ENCODE measurements around the gene POLR1H.

Gene POLR1H

DNA sequence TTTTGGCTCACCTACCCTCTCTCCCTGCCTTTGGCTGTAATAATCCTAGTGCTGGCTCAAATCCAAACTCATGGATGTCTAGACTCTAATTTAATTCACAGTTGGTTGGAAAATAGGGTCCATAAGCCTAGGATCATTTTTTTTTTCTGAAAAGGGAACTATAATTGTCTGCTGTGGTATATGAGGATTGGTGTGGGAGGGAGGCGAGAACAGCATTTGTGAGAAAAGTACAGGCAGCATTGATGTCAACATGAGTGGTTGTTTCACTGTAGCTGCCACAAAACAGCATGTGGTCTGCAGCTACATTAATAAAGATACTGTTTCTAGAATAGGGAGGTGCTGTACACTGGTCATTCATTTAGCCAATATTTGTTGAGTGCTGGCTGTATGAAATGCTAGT, 18.6 kb upstream of the POLR1H start:
- TF ChIP-seq, protein P1, sequence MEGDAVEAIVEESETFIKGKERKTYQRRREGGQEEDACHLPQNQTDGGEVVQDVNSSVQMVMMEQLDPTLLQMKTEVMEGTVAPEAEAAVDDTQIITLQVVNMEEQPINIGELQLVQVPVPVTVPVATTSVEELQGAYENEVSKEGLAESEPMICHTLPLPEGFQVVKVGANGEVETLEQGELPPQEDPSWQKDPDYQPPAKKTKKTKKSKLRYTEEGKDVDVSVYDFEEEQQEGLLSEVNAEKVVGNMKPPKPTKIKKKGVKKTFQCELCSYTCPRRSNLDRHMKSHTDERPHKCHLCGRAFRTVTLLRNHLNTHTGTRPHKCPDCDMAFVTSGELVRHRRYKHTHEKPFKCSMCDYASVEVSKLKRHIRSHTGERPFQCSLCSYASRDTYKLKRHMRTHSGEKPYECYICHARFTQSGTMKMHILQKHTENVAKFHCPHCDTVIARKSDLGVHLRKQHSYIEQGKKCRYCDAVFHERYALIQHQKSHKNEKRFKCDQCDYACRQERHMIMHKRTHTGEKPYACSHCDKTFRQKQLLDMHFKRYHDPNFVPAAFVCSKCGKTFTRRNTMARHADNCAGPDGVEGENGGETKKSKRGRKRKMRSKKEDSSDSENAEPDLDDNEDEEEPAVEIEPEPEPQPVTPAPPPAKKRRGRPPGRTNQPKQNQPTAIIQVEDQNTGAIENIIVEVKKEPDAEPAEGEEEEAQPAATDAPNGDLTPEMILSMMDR (IDR thresholded peaks at IDR 0.05; ENCODE audit: control insufficient read depth, insufficient read depth, low read depth, low read length, missing control alignments): no peak
- DNase-seq (ENCODE audit: low read depth): no peak

DNA sequence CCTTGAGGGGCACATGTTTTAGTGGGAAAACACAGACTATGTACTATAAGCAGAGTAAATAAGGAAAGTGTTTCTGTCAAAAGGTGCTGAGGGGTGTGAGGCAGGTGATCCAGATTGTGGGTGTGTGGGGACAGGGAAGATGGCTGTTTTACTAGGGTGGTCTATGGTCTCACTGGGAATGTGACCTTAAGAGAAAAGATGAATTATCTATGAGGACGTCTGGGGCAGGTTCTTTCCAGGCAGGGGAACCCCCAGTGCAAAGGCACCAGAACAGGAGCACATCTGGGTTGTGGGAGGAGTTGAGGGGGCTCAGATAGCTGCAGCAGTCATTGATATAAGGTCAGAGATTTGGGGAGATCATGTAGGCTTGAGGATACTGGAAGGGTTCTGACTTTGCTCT, 18.2 kb upstream of the POLR1H start:
- no peak overlapping the region for H3K4me3 ChIP-seq (ENCODE audit: control insufficient read depth, low read depth, low read length)
- TF ChIP-seq, protein P1 (IDR thresholded peaks at IDR 0.05; ENCODE audit: control insufficient read depth, insufficient read depth, low read depth, low read length, missing control alignments): no peak

More for the DNA sequence above, 18.6 kb upstream of the POLR1H start:
- no peak overlapping the region for H3K4me3 ChIP-seq (ENCODE audit: control insufficient read depth, low read depth, low read length)

DNA sequence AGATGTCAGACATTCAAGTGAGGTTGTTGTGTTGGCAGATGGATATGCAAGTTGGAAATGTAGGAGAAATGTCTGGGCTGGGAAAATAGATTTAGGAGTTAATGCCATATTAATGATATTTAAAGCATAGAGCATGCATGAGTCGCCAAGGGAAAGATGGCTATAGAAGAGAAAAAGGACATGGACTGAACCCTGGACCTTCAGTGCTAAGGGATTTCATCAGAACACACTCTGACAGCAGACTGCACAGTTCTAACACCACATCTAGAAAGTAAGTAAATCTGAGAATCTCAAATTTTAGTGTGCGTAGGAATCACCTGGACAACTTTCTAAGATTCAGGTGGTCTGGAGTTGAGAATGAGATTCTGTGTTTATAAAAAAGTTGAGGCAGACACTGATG, 17.3 kb upstream of the POLR1H start:
- no peak overlapping the region for H3K4me3 ChIP-seq (ENCODE audit: control insufficient read depth, low read depth, low read length)
- DNase-seq (ENCODE audit: low read depth): no peak
- TF ChIP-seq, protein P1 (IDR thresholded peaks at IDR 0.05; ENCODE audit: control insufficient read depth, insufficient read depth, low read depth, low read length, missing control alignments): no peak

More for the DNA sequence above, 18.2 kb upstream of the POLR1H start:
- no peak for DNase-seq (ENCODE audit: low read depth)

DNA sequence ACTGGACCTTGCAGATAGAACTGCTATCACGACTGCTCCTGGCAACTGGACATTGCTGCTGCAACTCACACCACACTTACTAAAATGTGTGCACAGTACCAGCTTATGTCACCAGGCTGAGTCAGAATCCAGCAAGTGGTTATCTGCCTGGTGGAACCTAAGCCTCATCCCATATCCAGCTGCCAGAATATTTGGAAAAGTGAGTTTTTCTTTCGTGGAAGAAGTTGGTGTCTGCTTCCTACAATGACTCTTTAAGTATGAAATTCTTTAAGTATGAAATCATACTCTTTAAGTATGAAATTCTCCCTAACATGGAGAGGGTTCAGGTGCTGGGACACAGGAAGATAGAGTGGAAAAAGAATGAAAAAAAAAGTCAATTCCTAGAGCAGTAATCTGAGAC, 16.4 kb upstream of the POLR1H start:
- DNase-seq (ENCODE audit: low read depth): peak; percentile 42
- TF ChIP-seq, protein P1 (IDR thresholded peaks at IDR 0.05; ENCODE audit: control insufficient read depth, insufficient read depth, low read depth, low read length, missing control alignments): no peak
- no peak overlapping the region for H3K4me3 ChIP-seq (ENCODE audit: control insufficient read depth, low read depth, low read length)

DNA sequence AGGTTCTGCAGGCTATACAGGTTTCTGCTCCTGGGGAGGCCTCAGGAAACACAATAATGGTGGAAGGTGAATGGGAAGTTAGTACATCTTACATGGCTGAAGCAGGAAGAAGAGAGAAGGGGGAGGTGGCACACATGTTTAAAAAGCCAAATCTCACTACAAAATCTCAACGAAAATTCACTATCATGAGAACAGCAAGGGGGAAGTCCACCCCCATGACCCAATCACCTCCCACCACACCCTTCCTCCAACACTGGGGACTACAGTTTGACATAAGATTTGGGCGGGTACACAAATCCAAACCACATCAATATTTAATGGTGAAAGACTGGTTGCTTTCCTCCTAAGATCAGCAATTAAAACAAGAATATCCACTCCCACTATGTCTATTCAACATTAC, 13.8 kb upstream of the POLR1H start:
- no peak for DNase-seq (ENCODE audit: low read depth)
- TF ChIP-seq, protein P1 (IDR thresholded peaks at IDR 0.05; ENCODE audit: control insufficient read depth, insufficient read depth, low read depth, low read length, missing control alignments): no peak
- no peak overlapping the region for H3K4me3 ChIP-seq (ENCODE audit: control insufficient read depth, low read depth, low read length)

- TF ChIP-seq, protein P1 (IDR thresholded peaks at IDR 0.05; ENCODE audit: control insufficient read depth, insufficient read depth, low read depth, low read length, missing control alignments): no peak
- no peak for DNase-seq (ENCODE audit: low read depth)
- H3K4me3 ChIP-seq (ENCODE audit: control insufficient read depth, low read depth, low read length): no peak overlapping the region
Measured at GRCh38 chr6:30053682-30054081, 7.4 kb upstream of the POLR1H start.

- no peak for DNase-seq (ENCODE audit: low read depth)
- TF ChIP-seq, protein P1 (IDR thresholded peaks at IDR 0.05; ENCODE audit: control insufficient read depth, insufficient read depth, low read depth, low read length, missing control alignments): no peak
- no peak overlapping the region for H3K4me3 ChIP-seq (ENCODE audit: control insufficient read depth, low read depth, low read length)
Measured at GRCh38 chr6:30055513-30055912, 5.6 kb upstream of the POLR1H start.
